ENCODE results near the gene USP14.

USP14 gene

GRCh38 chr18:240175-240574 is 81.8 kb downstream of the USP14 start:
- FAIRE-seq, result no peak

GRCh38 chr18:245282-245847 is 87.0 kb downstream of the USP14 start:
- no peak for FAIRE-seq

GRCh38 chr18:248053-248452 is 89.7 kb downstream of the USP14 start:
- no peak for FAIRE-seq

- FAIRE-seq, result no peak
These were observed 92.3 kb downstream of the USP14 start for GRCh38 chr18:250685-251084.

GRCh38 chr18:251572-251971 is 93.2 kb downstream of the USP14 start:
- no peak for FAIRE-seq

- FAIRE-seq, result no peak
These were observed 94.8 kb downstream of the USP14 start for GRCh38 chr18:253121-253520.

GRCh38 chr18:255171-255570 is 96.8 kb downstream of the USP14 start:
- FAIRE-seq, result no peak

- no peak for FAIRE-seq
These were observed 102.2 kb downstream of the USP14 start for GRCh38 chr18:260547-260946.

- FAIRE-seq, result no peak
These were observed 103.2 kb downstream of the USP14 start for GRCh38 chr18:261398-262073.
